Stomach (tissue), 9 donors: ENCODE measurements around the gene CYB5B. TPM values are rescaled to one million over a fixed set of nuclear protein-coding genes. Genes with fewer than 3 reads are reported as not detected.

Source experiments
- DNase-seq, 2 donors: peaks; one replicate each; pipeline versions ENCODE4 v3.0.0 to v3.0.0-alpha.2; 2013 to 2019
- H3K27ac ChIP-seq, 5 donors: fragments of 200-600 bp in 4 of 5; sonication (generic) in 4 of 5; one replicate each; pipeline ENCODE4 v1.5.1; 2013 to 2019; ENCODE audit warnings: mild to moderate bottlenecking in 1 of 5, moderate library complexity in 1 of 5
- H3K27me3 ChIP-seq, 3 donors: fragments of 200-600 bp; sonication (generic); one replicate each; pipeline ENCODE4 v1.5.1; 2017 to 2019; ENCODE audit warnings: mixed run types in 1 of 3
- H3K36me3 ChIP-seq, 4 donors: fragments of 200-600 bp; sonication (generic); 1 replicate in 3 of 4; 2 replicates in 1 of 4; pipeline ENCODE4 v1.5.1; 2016 to 2019
- H3K4me1 ChIP-seq, 4 donors: fragments of 200-600 bp; sonication (generic); one replicate each; pipeline ENCODE4 v1.5.1; 2016 to 2019
- H3K4me3 ChIP-seq, 4 donors: fragments of 200-600 bp; sonication (generic) in 3 of 4; one replicate each; pipeline ENCODE4 v1.5.1; 2016 to 2019; ENCODE audit warnings: mild to moderate bottlenecking in 1 of 4
- H3K9me3 ChIP-seq, 4 donors: fragments of 200-600 bp; sonication (generic); one replicate each; pipeline ENCODE4 v1.5.1; 2016 to 2019
- CTCF ChIP-seq, 7 experiments: fragments of 450-650 bp in 4 of 7; fragments of 200-600 bp in 3 of 7; sonication (generic) in 3 of 7; IDR thresholded peaks; one replicate each; pipeline ENCODE4 v1.5.1; 2016 to 2019; ENCODE audit warnings: antibody characterized with exemption in 7 of 7, control low read depth in 2 of 7, mild to moderate bottlenecking in 1 of 7
- EP300 ChIP-seq: sonication (generic); formaldehyde crosslinking; IDR thresholded peaks from one replicate; pipeline ENCODE4 v1.6.1; 2017; ENCODE audit warnings: antibody characterized with exemption
- POLR2A ChIP-seq, 4 donors: fragments of 450-650 bp; IDR thresholded peaks; one replicate each; pipeline ENCODE4 v1.6.1; 2016; ENCODE audit warnings: antibody characterized with exemption in 4 of 4, control low read depth in 2 of 4, mild to moderate bottlenecking in 1 of 4, moderate library complexity in 1 of 4
- POLR2AphosphoS5 ChIP-seq, 3 donors: sonication (generic); formaldehyde crosslinking; IDR thresholded peaks; one replicate each; pipeline ENCODE4 v1.6.1; 2016; ENCODE audit warnings: antibody characterized with exemption in 3 of 3
- WGBS, 5 donors: extraction: QIAGEN DNeasy Blood & Tissue Kit in 3 of 5; methylation state at CpG; one replicate each; pipeline versions ENCODE4 v1.1.5 to v1.1.7; 2013 to 2018; 5-methylcytosine and 5-hydroxymethylcytosine counted together
- intact Hi-C: fragments of 100-400 bp; cut with DNase I; formaldehyde crosslinking; loops from one replicate; pipeline ENCODE4 v1.15.1; 2023; ENCODE audit warnings: low total_unique reads
- polyA plus RNA-seq, 3 donors: library from polyadenylated mRNA; stranded (reverse); fragments of 200-250 nt; gene quantifications; one replicate each; pipeline ENCODE4 v1.2.3, GENCODE V29; 2013
- total RNA-seq, 5 donors: library from RNA; depleted of rRNA; stranded (reverse); fragments of >200 nt; gene quantifications; one replicate each; pipeline versions ENCODE4 v1.1.0 to v1.2.3, GENCODE V29; 2014 to 2016
- donor health status: healthy with polysubstance abuse.
- donor health status: Bipolar disorder and iron deficiency.
- donor health status: healthy.

The CYB5B gene
- total and polyA plus RNA-seq, 8 donors = 9.3 to 76.3 (median 49.8) TPM

GRCh38 chr16:69386596-69386995, 37.8 kb upstream of the CYB5B start:
- 70 to 86% (median 84%) methylated on average over 1 of the region's 1 CpG for WGBS, 5 donors
- Histone ChIP-seq H3K4me3 (peak overlapping the region in 1 of 4 donors; percentile 81), H3K9me3 (no peaks in the 10 kb centered on the region), H3K36me3 (peaks cover 0 to 28% (median 25%) of the 10 kb centered on the region in 4 donors), H3K27me3 (no peaks in the 10 kb centered on the region), H3K27ac (peak overlapping the region in 1 of 5 donors; percentile 92), H3K4me1 (peaks cover 14 to 37% (median 27%) of the 10 kb centered on the region in 4 donors)
- intact Hi-C loops = no loop called here
- no peak for DNase-seq
- TF ChIP-seq POLR2A (IDR thresholded peaks at IDR 0.05) (no peak), EP300 (no peak), POLR2AphosphoS5 (IDR thresholded peaks at IDR 0.05) (no peak), CTCF (IDR thresholded peaks at IDR 0.05) (no peak)

DNA sequence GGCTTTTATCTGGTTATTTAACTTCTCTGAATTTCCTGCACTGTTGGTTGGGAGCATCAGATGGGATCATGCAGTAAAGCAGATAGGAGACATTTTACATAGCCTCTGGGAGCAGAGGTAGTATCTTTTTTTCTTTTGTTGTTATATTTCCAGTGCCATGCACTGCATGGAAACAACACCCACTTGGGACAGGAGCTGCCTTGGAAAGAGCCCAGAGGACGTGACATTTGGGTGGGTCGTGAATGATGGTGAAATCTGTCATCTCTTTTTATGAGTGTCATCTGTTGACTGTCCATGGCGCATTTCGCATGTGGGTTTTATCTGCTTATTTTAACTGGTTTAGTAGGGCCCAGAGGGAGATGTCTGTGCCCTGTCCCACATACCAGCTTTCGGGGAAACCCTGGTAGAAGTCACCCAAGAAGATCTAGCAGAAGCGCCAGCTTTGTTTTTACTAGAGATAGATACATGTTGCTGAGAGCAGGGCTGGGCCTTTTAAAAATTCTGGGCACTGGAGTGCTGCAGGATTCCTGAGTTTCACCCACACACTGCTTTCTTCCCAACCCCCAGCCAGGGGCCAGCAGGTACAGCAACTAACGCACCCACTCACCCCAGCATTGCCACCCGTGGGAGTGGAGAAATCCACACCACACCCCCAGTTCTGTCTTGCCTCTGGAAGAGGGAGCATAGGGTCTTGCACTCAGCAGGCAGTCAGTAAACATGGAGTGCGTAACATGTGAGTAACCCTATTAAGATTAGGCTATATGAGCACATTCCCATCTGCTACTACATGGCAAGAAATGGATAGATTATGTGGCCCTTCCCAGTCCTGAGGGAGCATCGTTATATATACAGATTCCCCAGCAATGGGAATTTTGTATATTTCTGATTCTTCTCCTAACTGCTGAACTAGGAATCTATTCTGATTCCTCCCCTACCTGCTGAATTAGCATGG, 30.2 kb upstream of the CYB5B start:
- no peaks in the 10 kb centered on the region for H3K27me3 ChIP-seq
- TF ChIP-seq CTCF (IDR thresholded peaks at IDR 0.05) (no peak), POLR2A (IDR thresholded peaks at IDR 0.05) (no peak), EP300 (no peak), POLR2AphosphoS5 (IDR thresholded peaks at IDR 0.05) (no peak)
- 75 to 83% (median 77%) methylated on average over 9 to 10 of the region's 10 CpGs for WGBS, 5 donors
- H3K9me3 ChIP-seq = no peaks in the 10 kb centered on the region
- no peaks in the 10 kb centered on the region for H3K36me3 ChIP-seq
- H3K4me1 ChIP-seq = peaks cover 17 to 39% (median 31%) of the 10 kb centered on the region in 4 donors
- DNase-seq = no peak
- H3K4me3 ChIP-seq = no peak overlapping the region
- intact Hi-C loops = no loop called here
- H3K27ac ChIP-seq = no peak overlapping the region

- intact Hi-C loops = no loop called here
- no peak overlapping the region for H3K4me3 ChIP-seq
- H3K36me3 ChIP-seq = no peaks in the 10 kb centered on the region
- no peaks in the 10 kb centered on the region for H3K27me3 ChIP-seq
- H3K4me1 ChIP-seq = peaks cover 17 to 44% (median 33%) of the 10 kb centered on the region in 4 donors
- TF ChIP-seq EP300 (no peak), CTCF (IDR thresholded peaks at IDR 0.05) (no peak), POLR2A (IDR thresholded peaks at IDR 0.05) (no peak), POLR2AphosphoS5 (IDR thresholded peaks at IDR 0.05) (no peak)
- no peaks in the 10 kb centered on the region for H3K9me3 ChIP-seq
- peak overlapping the region; percentile 73 to 88 (median 83) for H3K27ac ChIP-seq
- DNase-seq = no peak
These were observed 28.6 kb upstream of the CYB5B start for GRCh38 chr16:69395859-69396186.

GRCh38 chr16:69396187-69397061, 28.0 kb upstream of the CYB5B start:
- TF ChIP-seq POLR2AphosphoS5 (IDR thresholded peaks at IDR 0.05) (peak; percentile 50 to 70 (median 60)), CTCF (IDR thresholded peaks at IDR 0.05) (peak in 4 of 7 experiments; percentile 20 to 78 (median 74)), EP300 (no peak), POLR2A (IDR thresholded peaks at IDR 0.05) (no peak)
- intact Hi-C loops = no loop called here
- H3K4me1 ChIP-seq = peaks cover 17 to 44% (median 33%) of the 10 kb centered on the region in 4 donors
- H3K9me3 ChIP-seq = no peaks in the 10 kb centered on the region
- H3K4me3 ChIP-seq = peak overlapping the region in 2 of 4 donors; percentile 3 to 8
- WGBS, 5 donors = 9 to 14% (median 9%) methylated on average over 13 of the region's 13 CpGs
- H3K27ac ChIP-seq = peak overlapping the region; percentile 73 to 88 (median 83)
- peak; percentile 78 to 95 for DNase-seq
- H3K36me3 ChIP-seq = no peaks in the 10 kb centered on the region
- no peaks in the 10 kb centered on the region for H3K27me3 ChIP-seq
